Metanephros (tissue), 1 donor: ENCODE measurements around the gene MTARC1. TPM values are rescaled to one million over a fixed set of nuclear protein-coding genes. Genes with fewer than 3 reads are reported as not detected.

Experiments used
- total RNA-seq: library from RNA; depleted of rRNA; stranded (reverse); fragments of >200 nt; gene quantifications from one replicate; pipeline ENCODE4 v1.2.3, GENCODE V29; 2014

Gene MTARC1
- total RNA-seq = 12.9 TPM

GRCh38 chr1:220786337-220787068 is at the start of gene MTARC1:
MTARC1 (plus strand) TSS chr1:220786913; CDS start chr1:220786945, 32 bp downstream.

DNA sequence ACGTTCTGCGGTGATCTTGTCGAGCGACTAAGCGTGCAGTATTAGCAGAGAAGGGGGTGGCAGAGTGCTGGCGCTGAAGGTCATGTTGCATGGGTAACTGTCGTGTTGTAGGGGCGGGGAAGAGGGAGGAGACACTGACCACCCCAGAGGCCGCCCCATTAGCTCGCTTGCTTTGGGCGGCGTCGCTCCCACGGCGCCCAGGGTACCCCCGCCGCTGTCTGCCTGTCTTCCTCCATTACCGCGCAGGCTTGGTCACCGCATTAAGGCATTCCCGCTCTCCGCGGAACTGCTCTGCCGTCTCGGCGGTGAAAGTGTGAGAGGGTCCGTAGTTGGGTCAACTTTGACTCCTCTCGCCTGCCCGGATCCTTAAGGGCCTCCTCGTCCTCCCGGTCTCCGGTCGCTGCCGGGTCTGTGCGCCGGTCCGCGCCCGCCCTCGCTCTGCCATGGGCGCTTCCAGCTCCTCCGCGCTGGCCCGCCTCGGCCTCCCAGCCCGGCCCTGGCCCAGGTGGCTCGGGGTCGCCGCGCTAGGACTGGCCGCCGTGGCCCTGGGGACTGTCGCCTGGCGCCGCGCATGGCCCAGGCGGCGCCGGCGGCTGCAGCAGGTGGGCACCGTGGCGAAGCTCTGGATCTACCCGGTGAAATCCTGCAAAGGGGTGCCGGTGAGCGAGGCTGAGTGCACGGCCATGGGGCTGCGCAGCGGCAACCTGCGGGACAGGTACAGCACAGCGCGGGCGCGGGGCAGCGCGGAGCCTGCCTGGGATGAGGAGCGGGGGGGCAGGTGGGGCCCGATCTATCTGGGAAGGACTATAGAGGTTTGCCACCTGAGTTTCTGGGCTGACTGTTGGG is 38.4 kb upstream of the MTARC1 start, which contains the start of gene MTARC2:
Gene MTARC2, plus strand, starts transcription at position 234 of the 846 bp plus-strand sequence. Its CDS starts 210 bp downstream, at position 444.

Other genes starting within 250 kb of the MTARC1 start
- 15.6 TPM for gene C1orf115, start 96.5 kb upstream of the MTARC1 start, total RNA-seq
- 37.8 TPM for gene MTARC2, start 38.6 kb upstream of the MTARC1 start, total RNA-seq
- gene HLX, start 92.5 kb downstream of the MTARC1 start, total RNA-seq = 18.8 TPM